Ascending aorta (tissue), 2 donors: ENCODE measurements around the gene RAB6B. TPM values are rescaled to one million over a fixed set of nuclear protein-coding genes. Genes with fewer than 3 reads are reported as not detected.

ENCODE experiments used
- DNase-seq, 2 donors: peaks; one replicate each; pipeline ENCODE4 v3.0.0-alpha.2; 2019; ENCODE audit warnings: low spot score in 2 of 2
- H3K27ac ChIP-seq, 2 donors: fragments of 200-600 bp; sonication (generic); one replicate each; pipeline ENCODE4 v1.5.1; 2016 to 2017; ENCODE audit warnings: mild to moderate bottlenecking in 1 of 2
- H3K27me3 ChIP-seq: fragments of 200-600 bp; sonication (generic); one replicate; pipeline ENCODE4 v1.5.1; 2017
- H3K36me3 ChIP-seq, 2 donors: fragments of 200-600 bp; sonication (generic); one replicate each; pipeline ENCODE4 v1.5.1; 2016
- H3K4me1 ChIP-seq, 2 donors: fragments of 200-600 bp; sonication (generic); one replicate each; pipeline ENCODE4 v1.5.1; 2016 to 2017; ENCODE audit warnings: mild to moderate bottlenecking in 1 of 2
- H3K4me3 ChIP-seq, 2 donors: fragments of 200-600 bp; sonication (generic); one replicate each; pipeline ENCODE4 v1.5.1; 2016 to 2017; ENCODE audit warnings: mild to moderate bottlenecking in 1 of 2
- H3K9me3 ChIP-seq, 2 donors: fragments of 200-600 bp; sonication (generic); one replicate each; pipeline ENCODE4 v1.5.1; 2016
- CTCF ChIP-seq, 3 experiments: fragments of 200-600 bp in 2 of 3; fragments of 450-650 bp in 1 of 3; sonication (generic) in 2 of 3; IDR thresholded peaks; one replicate each; pipeline ENCODE4 v1.5.1; 2016 to 2019; ENCODE audit warnings: antibody characterized with exemption in 3 of 3, mild to moderate bottlenecking in 1 of 3, moderate library complexity in 1 of 3
- intact Hi-C: fragments of 100-400 bp; cut with DNase I; formaldehyde crosslinking; loops from one replicate; pipeline ENCODE4 v1.15.1; 2023
- total RNA-seq: library from RNA; depleted of rRNA; stranded (reverse); fragments of >200 nt; gene quantifications from one replicate; pipeline ENCODE4 v1.1.0, GENCODE V29; 2016

The RAB6B gene
- total RNA-seq, 1 donor from 2014 or later: 0.75 TPM

- no peak overlapping the region for H3K4me3 ChIP-seq
- no peaks in the 10 kb centered on the region for H3K9me3 ChIP-seq
- H3K4me1 ChIP-seq: no peaks in the 10 kb centered on the region
- peaks cover 27 to 35% of the 10 kb centered on the region in 2 donors for H3K36me3 ChIP-seq
- TF ChIP-seq CTCF (IDR thresholded peaks at IDR 0.05): no peak
- no peak overlapping the region for H3K27ac ChIP-seq
- no peak for DNase-seq
- intact Hi-C loops: no loop called here
- H3K27me3 ChIP-seq: no peaks in the 10 kb centered on the region
These were observed 70.7 kb downstream of the RAB6B start for GRCh38 chr3:133824961-133825485.

- Histone ChIP-seq H3K27ac (no peak overlapping the region), H3K9me3 (no peaks in the 10 kb centered on the region), H3K4me3 (no peak overlapping the region), H3K27me3 (no peaks in the 10 kb centered on the region), H3K36me3 (peaks cover 38 to 55% of the 10 kb centered on the region in 2 donors), H3K4me1 (no peaks in the 10 kb centered on the region)
- intact Hi-C loops: no loop called here
- TF ChIP-seq CTCF (IDR thresholded peaks at IDR 0.05): peak in 1 of 3 experiments; percentile 10
- peak in 1 of 2 donors; percentile 89 for DNase-seq
These were observed 73.7 kb downstream of the RAB6B start for GRCh38 chr3:133821767-133822638.

GRCh38 chr3:133820889-133821675, 74.6 kb downstream of the RAB6B start:
- H3K4me3 ChIP-seq: no peak overlapping the region
- no peak overlapping the region for H3K27ac ChIP-seq
- TF ChIP-seq CTCF (IDR thresholded peaks at IDR 0.05): no peak
- no peaks in the 10 kb centered on the region for H3K9me3 ChIP-seq
- no peaks in the 10 kb centered on the region for H3K27me3 ChIP-seq
- intact Hi-C loops: no loop called here
- DNase-seq: no peak
- H3K4me1 ChIP-seq: no peaks in the 10 kb centered on the region
- peaks cover 42 to 63% of the 10 kb centered on the region in 2 donors for H3K36me3 ChIP-seq

- Histone ChIP-seq H3K4me1 (no peaks in the 10 kb centered on the region), H3K27ac (no peak overlapping the region), H3K4me3 (no peak overlapping the region), H3K36me3 (peaks cover 44 to 67% of the 10 kb centered on the region in 2 donors), H3K27me3 (no peaks in the 10 kb centered on the region), H3K9me3 (no peaks in the 10 kb centered on the region)
- intact Hi-C loops: no loop called here
- TF ChIP-seq CTCF (IDR thresholded peaks at IDR 0.05): no peak
- DNase-seq: no peak
These were observed 75.6 kb downstream of the RAB6B start for GRCh38 chr3:133820129-133820528.

- Histone ChIP-seq H3K9me3 (no peaks in the 10 kb centered on the region), H3K4me3 (no peak overlapping the region), H3K4me1 (no peaks in the 10 kb centered on the region), H3K27ac (no peak overlapping the region), H3K27me3 (no peaks in the 10 kb centered on the region), H3K36me3 (peaks cover 29 to 72% of the 10 kb centered on the region in 2 donors)
- intact Hi-C loops: no loop called here
- no peak for DNase-seq
- no peak for TF ChIP-seq CTCF (IDR thresholded peaks at IDR 0.05)
These were observed 80.3 kb downstream of the RAB6B start for GRCh38 chr3:133815386-133815785.
